GM06990 (cell line): ENCODE measurements around the gene ARID1B.

Source experiments
- DNase-seq: peaks from one replicate; pipeline ENCODE4 v3.0.0-alpha.2; 2011; ENCODE audit not compliant: insufficient read length; ENCODE audit errors: extremely low read depth
- H3K27me3 ChIP-seq: replicated peaks from 2 replicates; pipeline ENCODE4 v1.6.0; 2011; ENCODE audit warnings: low read length; ENCODE audit not compliant: control insufficient read depth, insufficient read depth
- H3K36me3 ChIP-seq: 2 replicates; pipeline ENCODE4 v1.5.1; 2011; ENCODE audit warnings: low read length; ENCODE audit not compliant: control insufficient read depth, insufficient read depth
- H3K4me3 ChIP-seq: replicated peaks from 2 replicates; pipeline ENCODE4 v1.5.1; 2011; ENCODE audit warnings: low read depth, mild to moderate bottlenecking, control low read depth, low read length
- CTCF ChIP-seq: IDR thresholded peaks from 2 replicates; pipeline ENCODE4 v1.5.1; 2011; ENCODE audit warnings: low read length, control low read depth, mild to moderate bottlenecking, inconsistent platforms; ENCODE audit not compliant: insufficient read depth, poor library complexity, severe bottlenecking

ARID1B gene

DNA sequence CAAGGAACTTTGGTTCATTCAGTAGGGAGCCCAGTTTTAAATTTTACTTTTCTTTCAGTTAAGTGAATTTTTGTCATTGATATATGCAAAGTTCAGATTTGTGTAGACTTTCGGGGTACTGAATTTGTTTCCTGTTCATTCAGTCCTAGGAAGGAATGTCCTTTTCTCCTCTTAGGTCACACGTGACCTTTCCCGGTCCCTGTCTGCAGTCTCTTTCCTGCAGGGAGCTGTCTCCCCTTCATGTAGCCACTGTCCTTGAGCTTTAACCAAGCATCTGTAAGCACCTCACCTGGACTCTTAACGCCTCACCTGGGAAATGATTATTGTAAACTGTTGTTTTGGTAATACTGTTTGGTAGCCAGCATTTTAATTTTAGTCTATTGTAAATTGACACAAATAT, 190.7 kb downstream of the ARID1B start:
- no peak for DNase-seq
- Histone ChIP-seq H3K4me3 (no peak overlapping the region), H3K36me3 (no peaks in the 10 kb centered on the region), H3K27me3 (no peaks in the 10 kb centered on the region)
- TF ChIP-seq CTCF, result no peak

- Histone ChIP-seq H3K4me3 (no peak overlapping the region), H3K36me3 (no peaks in the 10 kb centered on the region), H3K27me3 (no peaks in the 10 kb centered on the region)
- DNase-seq, result no peak
- no peak for TF ChIP-seq CTCF
Measured at GRCh38 chr6:156969233-156969632, 192.1 kb downstream of the ARID1B start.

GRCh38 chr6:156970595-156971112, 193.5 kb downstream of the ARID1B start:
- no peaks in the 10 kb centered on the region for H3K36me3 ChIP-seq
- TF ChIP-seq CTCF, result no peak
- no peak overlapping the region for H3K4me3 ChIP-seq
- H3K27me3 ChIP-seq, result no peaks in the 10 kb centered on the region
- no peak for DNase-seq

GRCh38 chr6:156971153-156971885, 194.1 kb downstream of the ARID1B start:
- Histone ChIP-seq H3K4me3 (no peak overlapping the region), H3K27me3 (no peaks in the 10 kb centered on the region), H3K36me3 (no peaks in the 10 kb centered on the region)
- no peak for TF ChIP-seq CTCF
- no peak for DNase-seq

- Histone ChIP-seq H3K4me3 (no peak overlapping the region), H3K27me3 (no peaks in the 10 kb centered on the region), H3K36me3 (no peaks in the 10 kb centered on the region)
- no peak for TF ChIP-seq CTCF
- no peak for DNase-seq
Measured at GRCh38 chr6:156972145-156972544, 195.0 kb downstream of the ARID1B start.
